ENCODE results near the gene STARD9.
"Not testable (repeated sequence)": the region's sequence is repeated elsewhere in the genome, so short reads cannot be mapped to it uniquely, and the experiment has no call there.

STARD9 gene

DNA sequence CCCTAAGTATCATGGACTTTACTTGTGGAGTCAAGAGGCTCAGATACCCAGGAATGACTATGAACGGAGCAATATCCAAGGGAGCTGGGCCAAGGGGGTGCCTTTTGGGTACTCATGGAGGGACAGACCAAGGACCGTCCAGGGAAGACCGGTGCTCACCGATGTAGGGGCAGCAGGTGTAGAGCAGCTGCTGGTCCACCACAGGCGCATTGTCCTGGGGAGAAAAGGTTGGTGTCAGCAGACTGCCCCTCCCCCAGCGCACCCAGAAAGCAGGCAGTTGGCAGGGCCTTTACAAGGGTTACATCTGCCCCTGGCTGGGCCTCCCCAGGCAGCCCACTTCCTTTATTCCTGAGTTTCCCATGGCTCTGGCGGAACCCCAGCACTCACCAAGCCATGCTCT, 154.0 kb downstream of the STARD9 start:
- no peak for DNase-seq (ENCODE audit: low read depth in 2 of 2)

DNA sequence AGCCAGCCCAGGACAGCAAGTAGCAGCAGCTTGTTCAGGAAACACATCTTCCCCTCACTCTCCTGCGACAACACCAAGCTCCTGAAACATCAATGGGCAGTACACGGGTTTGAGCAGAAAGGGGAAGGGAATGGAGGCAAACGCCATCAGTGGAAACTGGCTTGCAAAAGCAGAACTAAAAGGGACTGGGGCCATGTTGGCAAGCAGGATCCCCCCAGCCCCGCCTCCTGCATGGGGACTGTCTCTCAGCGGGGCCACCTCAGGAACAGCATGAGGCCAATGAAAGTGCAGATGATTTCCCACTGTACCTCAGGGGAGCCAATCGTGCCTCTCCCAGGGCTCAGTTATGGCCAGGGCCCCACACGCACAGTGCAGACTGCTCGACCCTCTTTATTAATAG, 154.7 kb downstream of the STARD9 start:
- no peak for DNase-seq (ENCODE audit: low read depth in 2 of 2)

DNA sequence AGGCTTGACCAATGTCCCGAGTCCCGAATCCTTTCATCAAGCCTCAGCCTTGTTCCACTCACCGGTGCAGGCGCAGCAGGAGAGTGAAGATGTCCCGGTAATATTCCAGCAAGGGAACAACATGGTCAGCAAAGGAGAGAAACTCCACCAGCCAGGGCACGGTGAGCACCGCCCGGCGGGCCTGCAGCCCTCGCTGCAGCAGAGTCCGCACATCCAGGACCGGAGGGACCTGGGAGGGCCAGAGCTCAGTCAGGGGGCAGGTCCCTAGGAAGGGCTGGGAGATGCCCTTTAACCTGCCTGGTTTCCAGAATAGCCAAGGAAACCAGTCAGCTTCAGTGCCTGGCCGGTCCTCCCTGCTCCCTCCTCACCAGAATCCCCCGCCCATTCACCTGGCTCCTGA, 155.1 kb downstream of the STARD9 start:
- no peak for DNase-seq (ENCODE audit: low read depth in 2 of 2)

DNA sequence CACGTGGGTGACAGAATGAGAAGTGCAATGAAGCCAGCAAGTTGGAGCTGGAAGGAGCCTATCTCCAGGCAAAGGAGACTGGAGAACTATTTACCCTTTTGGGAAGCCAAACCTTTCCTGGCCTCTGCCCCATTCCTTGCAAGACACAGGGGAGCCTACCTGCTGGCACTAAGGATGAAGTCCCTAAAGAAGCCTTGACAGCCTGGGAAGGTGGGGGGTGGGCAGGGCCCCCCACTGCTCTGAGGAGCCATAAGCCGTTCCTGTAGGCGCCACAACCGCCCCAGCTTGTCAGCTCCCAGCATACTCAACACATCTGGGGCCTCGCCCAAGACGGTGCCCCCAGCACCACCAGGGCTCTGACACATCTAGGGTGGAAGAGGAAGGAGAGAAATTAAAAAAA, 156.1 kb downstream of the STARD9 start:
- no peak for DNase-seq (ENCODE audit: low read depth in 2 of 2)

DNA sequence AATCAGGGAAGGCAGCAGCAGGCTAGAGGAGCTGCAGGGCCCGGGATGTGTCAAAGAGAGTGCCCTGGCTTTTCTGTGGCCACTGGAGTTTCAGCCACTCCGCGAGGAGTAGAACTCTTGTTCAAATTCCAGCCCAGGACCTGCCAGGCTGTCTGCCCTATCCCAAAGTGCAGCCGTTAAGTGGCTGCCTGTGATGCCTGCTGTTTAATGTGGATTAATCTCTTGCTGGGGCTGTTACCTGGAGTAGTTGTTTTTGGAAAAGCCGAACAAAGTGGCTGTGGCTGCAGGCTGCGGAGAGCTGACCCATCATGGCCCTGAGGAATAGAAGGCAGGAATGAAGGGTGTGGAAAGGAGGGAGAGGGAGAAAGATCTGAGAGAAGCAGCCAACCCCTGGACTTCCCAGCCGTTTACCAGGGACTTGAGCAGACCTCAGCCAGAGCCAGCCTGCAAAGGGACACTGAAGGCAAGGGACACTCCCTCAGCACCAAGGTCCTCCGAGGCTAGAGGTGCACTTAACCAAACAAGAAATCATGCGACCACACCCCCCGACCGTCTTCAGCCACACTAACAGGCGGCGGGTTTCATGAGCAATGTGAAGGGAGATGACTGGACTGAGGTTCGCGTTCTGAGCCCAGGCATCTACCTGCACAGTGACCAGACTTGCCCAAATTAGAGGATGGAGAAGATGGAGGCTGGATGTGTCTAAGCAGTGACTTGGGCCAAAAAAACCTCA, 156.9 kb downstream of the STARD9 start:
- no peak for DNase-seq (ENCODE audit: low read depth in 2 of 2)

DNA sequence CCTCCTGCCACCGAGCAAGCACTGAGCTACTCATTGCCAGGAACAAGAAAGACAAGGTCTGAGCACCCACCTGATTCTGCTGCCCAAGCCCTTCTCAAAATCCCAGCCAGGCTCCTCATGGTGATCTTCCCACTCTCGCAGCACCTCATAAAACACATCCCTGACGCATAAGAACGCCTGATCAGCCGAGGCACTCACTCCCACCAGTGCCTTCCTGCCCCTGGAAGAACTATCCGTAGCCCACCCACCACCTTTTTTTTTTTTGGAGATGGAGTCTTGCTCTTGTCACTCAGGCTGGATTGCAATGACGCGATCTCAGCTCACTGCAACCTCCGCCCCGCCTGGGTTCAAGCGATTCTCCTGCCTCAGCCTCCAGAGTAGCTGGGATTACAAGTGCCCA, 157.6 kb downstream of the STARD9 start:
- DNase-seq (ENCODE audit: low read depth in 2 of 2): no peak

DNA sequence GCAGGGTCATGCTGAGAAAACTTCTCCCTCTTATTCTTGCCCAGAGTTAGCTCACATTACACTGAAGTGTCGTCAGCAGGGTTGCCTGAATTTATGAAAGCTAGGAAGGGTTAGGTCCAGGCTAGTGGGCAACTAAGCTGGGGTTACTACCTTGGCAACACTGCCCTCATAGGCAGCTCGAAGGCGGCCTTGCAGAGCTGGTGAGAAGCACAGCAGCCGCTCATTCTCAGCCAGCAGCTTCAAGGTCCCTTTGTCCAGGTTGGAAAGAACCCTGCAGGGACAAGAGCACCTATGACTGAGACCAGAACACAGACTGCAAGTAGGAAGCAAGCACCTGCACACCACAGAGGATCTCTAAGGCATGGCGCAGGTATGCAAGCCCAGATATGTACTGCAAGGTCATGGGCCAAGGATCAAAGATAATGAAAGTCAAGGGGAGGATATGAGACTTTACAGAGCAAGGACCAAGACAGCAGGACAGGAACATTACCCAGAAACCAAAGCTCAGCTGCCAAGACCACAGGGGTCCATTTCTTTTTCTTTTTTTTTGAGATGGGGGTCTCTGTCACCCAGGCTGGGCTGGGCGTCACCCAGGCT, 158.8 kb downstream of the STARD9 start:
- no peak for DNase-seq (ENCODE audit: low read depth in 2 of 2)

DNA sequence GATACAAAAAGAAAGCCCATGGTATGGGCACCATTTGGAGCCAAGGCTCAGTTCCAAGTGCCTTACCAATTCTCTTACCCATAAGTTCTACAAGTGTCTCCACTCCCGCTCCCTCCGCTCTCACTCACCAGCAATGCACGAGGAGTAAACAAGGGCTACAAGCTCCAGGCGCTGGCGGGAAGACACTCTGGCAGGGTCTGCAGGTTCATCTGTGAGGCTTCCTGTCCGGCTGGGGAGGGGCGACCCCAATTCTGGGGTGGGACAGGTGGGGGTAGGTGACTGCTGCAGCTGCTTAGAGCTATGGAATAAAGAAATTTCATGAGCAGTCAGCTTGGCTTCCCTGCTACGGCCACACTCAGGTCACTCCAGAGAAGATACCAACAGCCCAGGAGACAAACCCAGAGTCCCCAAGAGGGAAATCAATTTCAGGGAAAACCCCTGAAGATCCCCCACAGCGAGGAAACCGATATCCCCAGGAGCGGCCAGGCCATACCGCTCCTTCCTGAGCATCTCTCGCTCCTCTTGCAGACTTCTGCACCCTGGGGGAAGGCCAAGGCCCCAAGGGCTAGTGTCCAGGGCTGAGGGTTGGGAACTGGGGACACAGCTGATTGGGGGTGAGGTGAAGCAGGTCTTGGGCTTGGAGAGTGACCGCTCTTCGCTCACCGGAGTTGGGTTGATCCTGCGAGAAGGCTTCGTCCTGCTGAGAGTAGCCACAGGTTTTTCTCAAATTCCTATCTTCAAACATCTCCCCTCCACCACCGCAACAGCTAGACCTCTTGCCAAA, 160.2 kb downstream of the STARD9 start:
- no peak for DNase-seq (ENCODE audit: low read depth in 2 of 2)

DNA sequence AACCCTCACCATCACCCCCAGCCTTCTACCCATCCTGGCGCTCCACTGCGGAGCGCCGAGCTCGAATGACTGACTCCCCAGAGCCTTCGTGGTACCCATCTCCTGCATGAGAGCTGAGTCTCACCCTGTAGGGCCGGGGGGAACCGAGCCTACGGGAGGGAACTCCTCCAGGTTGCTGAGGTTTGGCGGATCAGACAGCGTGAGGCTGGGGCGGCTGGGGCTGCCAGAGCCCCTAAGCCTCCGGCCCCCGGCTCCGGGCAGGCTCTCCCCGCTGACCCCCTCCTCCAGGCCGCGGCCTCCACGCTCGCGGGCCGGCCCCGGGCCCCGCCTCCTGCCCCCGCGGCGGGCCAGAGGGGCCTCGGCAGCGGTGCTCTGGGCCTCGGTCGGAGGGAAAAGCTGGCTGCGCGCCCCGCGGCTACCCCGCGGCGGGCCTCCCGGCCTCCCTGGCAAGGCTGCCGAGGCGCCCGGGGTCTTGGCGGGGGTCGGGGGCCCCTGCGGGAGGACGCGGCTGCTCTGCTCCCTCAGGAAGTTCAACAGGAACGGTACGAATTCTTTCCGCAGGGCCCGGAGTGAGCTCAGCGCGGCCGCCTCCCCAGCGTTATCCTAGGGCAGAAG, 160.9 kb downstream of the STARD9 start:
- no peak for DNase-seq (ENCODE audit: low read depth in 2 of 2)

DNA sequence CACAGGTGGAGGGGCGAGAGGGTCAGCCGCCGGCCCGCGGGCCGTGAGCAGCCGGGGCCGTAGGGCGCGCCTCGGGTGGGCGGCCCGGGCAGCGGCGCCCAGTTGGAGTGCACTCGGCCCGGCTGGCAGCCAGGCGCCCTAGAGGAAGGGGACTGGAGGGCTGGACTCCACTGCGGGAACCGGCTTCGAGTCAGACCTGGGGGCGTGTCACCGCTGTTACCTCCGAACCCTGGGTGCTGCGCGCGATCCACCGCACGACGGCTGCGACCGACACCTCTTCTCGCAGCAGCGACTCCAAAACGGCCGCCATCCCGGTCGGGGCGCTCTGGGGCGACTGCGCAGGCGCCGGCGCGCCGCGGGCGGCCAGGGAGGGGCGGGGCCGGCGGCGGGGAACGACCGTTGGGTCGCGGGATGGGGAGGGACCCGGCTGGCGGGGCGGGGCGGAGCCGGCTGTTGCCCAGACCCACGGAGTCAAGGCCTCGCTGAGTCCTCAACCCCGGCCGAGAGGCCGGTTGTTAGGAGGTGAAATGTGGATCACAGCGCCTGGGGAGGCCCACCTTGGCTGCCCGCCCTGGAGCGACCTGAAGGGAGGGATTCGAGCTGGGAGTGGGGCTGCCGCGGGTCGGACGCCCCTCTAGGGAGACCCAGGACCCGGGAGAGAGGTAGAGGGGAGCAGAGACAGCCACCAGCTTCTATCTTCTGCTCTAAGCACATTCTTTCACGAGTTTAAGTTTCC, 161.6 kb downstream of the STARD9 start, which contains the start of gene CDAN1:
Gene CDAN1, minus strand, starts transcription at position 336 of the 736 bp plus-strand sequence. Its CDS starts 26 bp downstream, at position 310.
- DNase-seq (ENCODE audit: low read depth in 2 of 2): peak; percentile 87 to 91

DNA sequence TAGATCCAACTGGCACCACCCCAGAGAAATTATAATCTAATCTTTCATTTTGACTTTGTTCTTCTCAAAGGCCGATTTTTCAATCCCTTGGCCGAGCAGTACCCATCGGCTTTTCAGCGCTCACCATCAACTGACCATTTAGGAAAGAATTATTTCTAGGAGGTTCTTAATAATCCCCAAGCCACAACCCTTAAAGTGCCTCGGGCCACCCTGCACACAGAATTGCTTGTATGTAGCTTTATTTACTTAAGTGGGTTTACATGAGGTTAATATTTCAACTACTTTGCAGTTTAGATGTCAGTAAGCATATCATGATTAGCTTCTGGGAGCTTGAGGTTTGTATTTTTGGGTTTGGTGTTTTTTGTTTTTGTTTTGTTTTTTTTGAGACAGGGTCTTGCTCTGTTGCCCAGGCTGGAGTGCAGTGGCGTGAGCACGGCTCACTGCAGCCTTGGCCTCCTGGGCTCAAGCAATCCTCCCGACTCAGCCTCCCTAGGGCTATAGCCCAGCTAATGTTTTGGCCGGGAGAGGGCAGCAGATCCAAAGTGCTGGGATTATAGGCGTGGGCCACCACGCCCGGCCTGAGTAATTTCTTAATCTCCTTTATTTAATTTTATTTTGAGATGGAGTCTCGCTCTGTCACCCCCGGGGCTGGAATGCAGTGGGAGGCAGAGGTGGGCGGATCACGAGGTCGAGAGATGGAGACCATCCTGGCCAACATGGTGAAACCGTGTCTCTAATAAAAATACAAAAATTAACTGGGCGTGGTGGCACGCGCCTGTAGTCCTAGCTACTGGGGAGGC, 162.3 kb downstream of the STARD9 start:
- no peak for DNase-seq (ENCODE audit: low read depth in 2 of 2)

DNA sequence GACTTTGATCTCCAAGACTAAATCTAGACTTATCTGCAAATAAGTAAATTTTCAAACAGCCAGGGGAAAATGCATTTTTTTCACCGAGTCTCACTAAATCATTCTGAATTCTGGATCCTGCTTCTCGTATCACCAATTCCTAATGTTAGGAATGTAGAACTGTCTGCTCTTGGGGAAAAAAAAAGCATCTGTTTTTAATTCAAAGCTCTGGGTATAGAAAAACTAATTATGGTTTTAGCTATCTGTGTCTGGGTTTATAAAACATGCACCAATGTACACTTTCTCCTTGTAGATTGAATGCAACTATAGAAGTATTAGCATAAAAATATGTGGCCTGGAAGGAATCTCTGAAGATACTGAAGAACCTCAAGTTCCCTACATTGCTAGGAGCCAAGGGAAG, 166.3 kb downstream of the STARD9 start:
- no peak for DNase-seq (ENCODE audit: low read depth in 2 of 2)

DNA sequence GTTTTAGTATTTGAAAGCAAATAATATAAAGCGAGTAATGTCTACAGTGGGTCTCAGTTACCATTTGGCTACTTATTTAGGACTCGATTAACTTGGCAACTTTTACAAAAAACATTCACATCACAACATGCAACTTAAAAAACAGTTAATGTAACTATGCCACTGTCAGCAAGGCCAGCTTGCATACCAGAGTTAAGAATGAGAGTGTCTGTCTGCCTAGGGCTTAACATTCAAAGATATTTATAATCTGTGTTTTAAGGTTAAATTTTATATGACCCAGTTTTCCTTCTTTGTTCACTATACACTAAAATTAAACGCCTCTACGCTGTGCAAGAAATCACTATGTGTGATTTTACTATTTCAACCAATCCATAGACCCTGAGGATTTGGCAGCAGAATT, 166.7 kb downstream of the STARD9 start:
- no peak for DNase-seq (ENCODE audit: low read depth in 2 of 2)

DNA sequence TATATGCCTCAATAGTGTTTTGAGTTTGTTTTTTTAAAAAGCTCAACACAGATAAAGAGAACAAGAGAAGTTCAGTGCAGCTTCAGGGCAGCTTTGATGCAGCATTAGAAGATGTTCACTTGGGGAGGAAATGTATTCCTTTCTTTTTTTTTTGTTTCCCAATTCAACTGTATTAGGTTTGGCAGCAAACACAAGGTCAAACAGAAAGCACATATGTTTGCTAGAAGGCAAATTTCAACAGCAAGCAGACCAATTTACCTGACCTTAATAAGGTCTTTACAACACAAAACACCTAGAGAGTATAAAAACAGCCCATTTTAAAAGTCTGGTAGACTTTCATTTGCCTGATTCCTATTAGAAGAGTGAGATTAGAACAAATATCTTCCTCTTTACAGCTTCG, 168.8 kb downstream of the STARD9 start:
- DNase-seq (ENCODE audit: low read depth in 2 of 2): no peak

DNA sequence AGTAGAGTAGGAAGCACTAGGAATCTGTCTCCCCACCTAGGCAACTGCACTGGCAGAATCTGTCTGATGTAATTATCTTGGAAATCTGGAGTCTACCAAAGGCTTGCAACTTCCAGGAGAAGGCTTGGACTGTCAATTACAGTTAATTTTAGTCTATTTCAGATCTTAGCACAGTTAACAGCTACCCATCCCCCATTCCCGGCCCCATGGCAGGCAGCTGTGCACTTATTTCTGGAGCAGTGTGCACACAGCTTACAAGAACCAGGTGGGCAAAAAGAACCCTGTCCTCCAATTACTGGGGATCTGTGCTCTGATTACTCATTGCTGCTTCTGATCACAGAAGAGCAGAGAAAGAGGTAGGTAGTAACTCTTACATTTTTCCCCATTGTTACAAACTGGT, 173.9 kb downstream of the STARD9 start:
- DNase-seq (ENCODE audit: low read depth in 2 of 2): no peak

DNA sequence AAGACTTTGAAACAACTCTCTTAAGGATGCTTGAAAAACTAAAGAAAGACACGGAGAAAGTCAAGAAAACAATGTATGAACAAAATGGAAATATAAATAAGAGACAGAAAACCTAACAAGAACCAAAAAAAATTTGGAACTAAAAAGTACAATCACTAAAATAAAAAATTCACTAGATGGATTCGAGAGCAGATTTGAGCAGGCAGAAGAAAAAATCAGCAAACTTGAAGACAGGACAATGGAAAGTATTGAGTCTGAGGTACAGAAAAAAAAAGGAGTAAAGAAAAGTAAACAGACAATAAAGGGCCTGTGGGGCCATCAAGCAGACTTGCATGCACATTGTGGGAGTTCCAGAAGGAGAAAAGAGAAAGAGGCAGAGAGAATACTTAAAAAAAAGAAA, 174.9 kb downstream of the STARD9 start:
- no peak for DNase-seq (ENCODE audit: low read depth in 2 of 2)

DNA sequence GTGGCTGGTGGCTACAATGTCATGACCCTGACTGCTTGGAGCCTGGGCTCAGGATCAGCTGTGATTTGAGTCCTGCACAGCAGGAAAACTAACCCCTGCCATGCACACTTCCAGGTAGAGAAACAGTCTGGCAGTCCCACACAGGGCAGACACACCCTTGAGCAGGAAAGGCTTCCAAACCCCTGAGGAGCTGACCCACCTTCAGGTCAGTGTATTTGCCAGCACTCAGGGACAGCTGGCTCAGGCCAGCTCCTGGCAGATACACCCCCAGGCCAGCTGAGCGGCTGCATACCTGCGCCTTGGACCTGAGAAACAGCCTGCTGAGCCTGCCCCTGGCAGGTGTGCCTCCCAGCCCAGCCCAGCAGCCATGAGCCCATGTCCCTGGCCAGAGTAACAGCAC, 183.7 kb downstream of the STARD9 start:
- no peak for DNase-seq (ENCODE audit: low read depth in 2 of 2)

DNA sequence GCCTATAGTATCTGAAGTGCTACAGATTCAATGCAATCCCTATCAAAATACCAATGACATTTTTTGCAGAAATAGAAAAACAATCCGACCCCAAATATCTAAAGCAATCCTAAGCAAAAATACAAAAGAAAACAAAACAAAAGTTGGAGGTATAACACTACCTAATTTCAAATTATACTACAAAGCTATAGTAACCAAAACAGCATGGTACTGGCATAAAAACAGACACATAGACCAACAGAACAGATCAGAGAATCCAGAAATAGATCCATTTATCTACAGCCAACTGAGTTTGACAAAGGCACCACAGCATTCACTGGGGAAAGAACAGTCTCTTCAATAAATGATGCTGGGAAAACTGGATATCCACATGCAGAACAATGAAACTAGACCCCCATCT, 185.4 kb downstream of the STARD9 start:
- no peak for DNase-seq (ENCODE audit: low read depth in 2 of 2)

DNA sequence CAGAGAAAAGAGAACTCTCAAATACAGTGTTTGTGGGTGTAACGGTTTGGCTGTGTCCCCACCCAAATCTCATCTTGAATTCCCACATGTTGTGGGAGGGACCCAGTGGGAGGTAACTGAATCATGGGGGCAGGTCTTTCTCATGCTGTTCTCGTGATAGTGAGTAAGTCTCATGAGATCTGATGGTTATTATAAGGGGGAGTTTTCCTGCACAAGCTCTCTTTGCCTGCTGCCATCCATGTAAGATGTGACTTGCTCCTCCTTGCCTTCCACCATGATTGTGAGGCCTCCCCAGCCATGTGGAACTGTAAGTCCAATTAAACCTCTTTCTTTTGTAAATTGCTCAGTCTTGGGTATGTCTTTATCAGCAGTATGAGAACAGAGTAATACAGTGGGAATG, 186.4 kb downstream of the STARD9 start:
- not testable (repeated sequence) for DNase-seq (ENCODE audit: low read depth in 2 of 2)

DNA sequence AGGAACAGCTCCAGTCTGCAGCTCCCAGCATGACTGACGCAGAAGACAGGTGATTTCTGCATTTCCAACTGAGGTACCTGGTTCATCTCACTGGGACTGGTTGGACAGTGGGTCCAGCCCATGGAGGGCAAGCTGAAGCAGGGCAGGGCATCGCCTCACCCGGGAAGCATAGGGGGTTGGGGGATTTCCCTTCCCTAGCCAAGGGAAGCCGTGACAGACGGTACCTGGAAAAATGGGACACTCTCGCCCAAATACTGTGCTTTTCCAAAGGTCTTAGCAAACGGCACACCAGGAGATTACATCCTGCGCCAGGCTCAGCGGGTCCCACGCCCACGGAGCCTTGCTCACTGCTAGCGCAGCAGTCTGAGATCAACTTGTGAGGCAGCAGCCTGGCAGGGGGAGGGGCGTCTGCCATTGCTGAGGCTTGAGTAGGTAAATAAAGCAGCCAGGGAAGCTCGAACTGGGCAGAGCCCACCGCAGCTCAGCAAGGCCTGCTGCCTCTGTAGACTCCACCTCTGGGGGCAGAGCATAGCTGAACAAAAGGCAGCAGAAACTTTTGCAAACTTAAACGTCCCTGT, 188.8 kb downstream of the STARD9 start:
- not testable (repeated sequence) for DNase-seq (ENCODE audit: low read depth in 2 of 2)

DNA sequence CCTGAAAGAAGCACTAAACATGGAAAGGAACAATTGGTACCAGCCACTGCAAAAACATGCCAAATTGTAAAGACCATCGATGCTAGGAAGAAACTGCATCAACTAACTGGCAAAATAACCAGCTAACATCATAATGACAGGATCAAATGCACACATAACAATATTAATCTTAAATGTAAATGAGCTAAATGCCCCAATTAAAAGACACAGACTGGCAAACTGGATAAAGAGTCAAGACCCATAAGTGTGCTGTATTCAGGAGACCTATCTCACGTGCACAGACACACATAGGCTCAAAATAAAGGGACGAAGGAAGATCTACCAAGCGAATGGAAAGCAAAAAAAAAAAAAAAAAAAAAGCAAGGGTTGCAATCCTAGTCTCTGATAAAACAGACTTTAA, 190.7 kb downstream of the STARD9 start:
- DNase-seq (ENCODE audit: low read depth in 2 of 2): not testable (repeated sequence)

Measured in stimulated activated CD8-positive, alpha-beta memory T cell treated with anti-CD3 and anti-CD28 coated beads, Interleukin-2, amount 100 ng/mL, for 1 hour (primary cell).